OCI-M1 (cell line): ENCODE results near the gene CHL1.

ENCODE experiments used
- DNase-seq: peaks from one replicate; lab custom pipeline; 2025; lab: John Stamatoyannopoulos, UW

The CHL1 gene

DNA sequence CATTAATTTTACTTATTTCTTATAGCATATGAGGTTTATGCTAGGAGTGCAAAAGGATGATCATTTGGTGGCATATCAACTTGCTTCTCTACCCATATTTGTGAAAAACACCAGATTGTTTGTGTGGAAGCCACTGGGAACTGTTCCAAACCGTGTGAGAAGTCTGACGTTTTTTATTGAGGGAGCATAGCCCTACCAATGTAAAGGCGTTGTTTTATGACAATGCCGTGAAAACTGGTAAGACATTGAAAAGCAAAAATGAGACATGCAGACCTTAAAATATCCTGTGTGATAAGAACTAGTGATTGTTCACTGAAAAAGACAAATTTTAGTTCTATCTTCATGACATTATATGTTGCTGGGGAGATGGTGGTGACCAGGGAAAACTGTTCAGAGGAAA, 87.8 kb downstream of the CHL1 start:
- no peak for DNase-seq

DNA sequence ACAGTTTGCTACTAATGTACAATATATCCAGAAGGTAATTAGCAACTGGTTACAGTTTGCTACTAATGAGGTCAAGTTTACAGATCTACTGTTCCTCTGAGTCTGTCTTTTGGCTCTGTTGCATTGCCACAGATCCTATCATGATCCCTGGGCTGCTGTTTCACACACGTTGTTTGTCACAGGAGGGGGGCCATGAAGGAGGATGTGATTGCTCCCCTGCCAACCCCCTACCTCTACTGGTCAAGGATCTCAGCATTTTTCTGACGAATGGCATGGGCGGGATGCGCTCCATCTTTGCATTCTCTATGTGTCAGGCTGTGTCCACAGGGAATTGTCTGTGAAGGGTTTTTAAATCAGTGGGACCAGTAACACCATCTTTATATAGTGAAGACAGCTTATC, 91.9 kb downstream of the CHL1 start:
- DNase-seq = no peak

DNA sequence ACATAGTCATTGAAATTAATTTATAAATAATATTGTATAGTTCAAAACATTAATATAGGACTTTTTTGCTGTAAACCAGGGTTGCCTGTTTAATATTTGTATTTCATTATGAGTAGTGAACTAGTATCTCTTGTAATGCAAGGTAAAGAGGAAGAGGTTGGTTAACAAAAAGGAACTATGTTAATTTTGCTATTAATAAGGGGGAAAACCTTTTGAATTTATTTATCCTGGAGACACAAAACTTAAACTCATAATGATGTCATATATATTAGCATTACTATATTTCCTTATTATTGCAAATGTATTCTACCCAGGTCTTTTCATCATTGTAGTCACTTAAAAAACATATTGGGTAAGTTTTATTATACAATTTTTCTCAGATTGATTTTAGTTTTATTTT, 94.5 kb downstream of the CHL1 start:
- DNase-seq = no peak

DNA sequence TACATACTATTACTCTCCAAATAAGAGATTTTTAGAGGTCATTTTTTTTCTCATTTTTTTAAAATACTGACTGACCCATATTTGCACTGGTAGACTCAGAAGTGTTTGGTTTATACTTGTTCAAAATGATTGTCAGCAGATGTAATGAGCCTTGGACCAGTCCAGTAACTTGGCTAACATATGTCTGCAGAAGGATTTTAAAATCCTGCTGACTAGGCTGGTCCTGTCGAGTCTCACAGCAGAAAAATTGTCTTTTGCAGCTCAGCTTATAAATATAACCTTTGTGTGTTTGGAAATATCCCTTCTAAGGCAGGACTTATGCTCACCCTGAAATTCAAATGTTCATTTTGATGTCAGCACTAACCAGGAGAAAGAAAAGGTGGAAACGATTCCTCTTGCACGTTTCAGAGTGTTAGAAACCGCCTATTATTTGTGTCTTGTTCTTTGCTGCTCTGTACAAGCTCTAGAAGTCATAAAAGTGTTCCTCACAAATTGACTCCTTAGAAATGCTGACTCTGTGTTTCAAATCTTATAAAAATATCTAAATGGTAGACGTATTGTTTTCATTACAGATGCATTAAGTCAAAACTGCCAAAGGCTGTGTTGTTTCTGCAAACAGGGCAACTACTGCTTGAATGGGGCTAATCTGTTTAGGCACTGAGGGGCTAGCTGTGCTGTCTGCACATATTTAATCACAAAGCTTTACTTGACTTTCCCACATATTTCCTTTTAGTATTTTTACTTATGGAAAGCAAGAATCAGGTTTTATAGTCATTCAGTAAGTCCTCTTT, 95.3 kb downstream of the CHL1 start:
- no peak for DNase-seq

DNA sequence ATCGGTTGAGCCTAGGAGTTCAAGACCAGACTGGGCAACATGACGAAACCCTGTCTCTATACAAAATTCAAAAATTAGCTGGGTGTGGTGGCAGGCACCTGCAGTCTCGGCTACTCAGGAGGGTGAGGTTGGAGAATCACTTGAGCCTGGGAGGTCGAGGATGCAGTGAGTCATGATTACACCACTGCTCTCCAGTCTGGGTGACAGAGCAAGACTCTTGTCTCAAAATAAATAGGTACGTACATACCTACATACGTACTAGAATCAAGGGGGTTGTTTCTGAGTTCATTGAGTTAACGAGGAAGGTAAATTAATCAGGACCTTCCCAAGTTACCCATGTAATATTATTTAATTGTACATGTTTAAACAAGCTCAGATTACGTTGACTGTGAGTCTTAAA, 97.5 kb downstream of the CHL1 start:
- DNase-seq = no peak

DNA sequence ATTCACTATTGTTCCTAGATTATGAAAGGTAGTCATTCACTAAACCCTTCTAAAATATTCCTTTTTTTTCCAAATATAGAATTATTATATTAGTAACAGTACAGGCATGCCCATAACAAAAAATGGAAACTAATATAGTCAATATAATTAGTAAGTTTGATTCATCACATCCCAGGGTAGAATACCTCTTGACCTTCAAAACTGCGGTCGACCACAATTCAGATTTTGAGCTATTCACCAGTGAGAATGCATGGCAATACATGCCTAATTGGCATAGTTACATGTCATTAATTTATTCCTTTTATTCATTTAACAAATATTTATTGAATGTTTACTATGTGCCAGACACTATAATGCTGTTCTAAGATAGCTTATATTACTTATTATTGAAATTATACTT, 98.0 kb downstream of the CHL1 start:
- DNase-seq = no peak

DNA sequence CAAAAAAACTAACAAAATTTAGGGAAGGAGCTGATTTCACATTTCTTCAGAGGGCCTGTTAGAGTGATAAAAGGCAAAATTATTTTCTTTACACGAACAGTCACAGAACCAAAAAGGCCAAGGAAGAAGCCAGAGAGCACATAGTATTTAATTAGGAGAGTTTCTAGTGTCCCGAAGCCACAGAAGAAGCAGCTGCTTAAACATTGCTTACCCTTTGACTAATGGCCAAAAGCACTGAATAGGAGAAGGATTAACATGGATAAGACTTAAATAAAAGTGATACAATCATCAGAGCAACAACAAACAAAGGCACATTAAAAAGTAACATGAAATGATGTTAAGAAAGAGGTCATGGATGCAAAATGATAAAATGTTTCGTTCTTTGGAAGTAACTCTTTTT, 98.6 kb downstream of the CHL1 start:
- DNase-seq = no peak

DNA sequence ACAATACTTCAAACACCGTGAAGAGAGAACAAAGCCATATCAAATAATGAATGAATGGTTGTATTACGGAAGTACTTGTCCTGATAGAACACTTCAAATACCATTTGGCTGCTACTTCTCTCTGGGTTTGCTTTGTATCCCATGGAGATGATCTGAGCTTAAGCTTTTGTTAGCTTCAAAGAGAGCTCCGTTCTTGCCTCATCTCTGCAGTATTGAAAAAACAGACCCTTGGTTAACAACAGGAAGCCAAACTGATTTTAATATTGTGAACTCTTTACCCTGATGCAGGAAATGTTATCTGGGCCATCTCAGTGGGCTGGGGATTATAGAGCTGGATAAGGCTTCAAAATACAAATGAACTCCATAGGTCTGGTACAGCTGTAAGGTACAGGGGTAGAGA, 101.0 kb downstream of the CHL1 start:
- no peak for DNase-seq

DNA sequence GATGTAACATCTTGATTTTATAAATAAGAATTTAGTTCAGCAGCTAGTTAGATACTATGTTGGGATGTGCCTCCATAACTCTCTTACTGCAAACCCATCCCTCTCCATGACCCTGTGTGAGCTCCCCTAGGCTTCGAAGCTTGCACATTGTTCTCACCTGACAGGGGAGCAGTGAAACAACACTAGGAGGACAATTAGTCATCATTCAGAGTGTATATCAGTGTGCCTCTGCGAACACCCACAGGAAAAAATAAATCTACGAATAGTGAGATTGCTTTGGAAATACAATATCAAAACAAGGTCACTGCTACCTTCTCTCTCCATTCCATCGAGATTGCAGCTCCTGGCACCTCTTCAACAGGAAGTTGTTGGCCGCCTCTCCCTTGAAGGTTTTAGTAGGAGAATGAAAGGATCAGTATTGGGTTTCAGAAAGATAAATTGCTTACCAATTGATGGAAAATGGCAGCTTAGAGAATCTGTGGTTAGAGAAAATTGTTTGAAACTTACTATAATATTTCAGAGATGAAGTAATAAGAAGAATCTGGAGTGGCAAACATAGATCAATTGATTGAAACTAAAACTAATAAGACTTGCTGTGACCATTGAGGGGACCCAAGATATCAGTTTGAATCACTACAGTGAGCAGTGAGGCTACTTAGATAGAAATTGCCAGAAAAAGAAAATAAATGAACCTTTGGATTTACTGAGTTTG, 103.2 kb downstream of the CHL1 start:
- no peak for DNase-seq

DNA sequence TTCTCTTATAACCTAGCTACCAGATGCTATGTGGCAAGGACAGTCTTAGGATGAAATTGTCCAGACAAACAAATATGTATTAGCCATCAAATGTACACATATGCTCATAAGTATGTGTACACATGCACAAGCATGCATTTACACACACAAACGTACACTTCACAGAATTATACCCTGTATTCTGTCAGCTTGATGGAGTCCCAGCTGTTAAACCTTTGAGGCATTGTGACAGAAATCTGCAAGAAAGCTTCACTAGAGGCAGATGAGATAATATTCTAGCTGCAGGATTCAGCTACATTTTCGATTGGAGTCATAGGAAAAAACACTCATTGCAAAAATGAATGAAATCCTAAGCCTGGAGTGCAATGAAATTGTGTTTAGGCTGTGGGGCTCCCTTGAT, 110.6 kb downstream of the CHL1 start:
- DNase-seq = no peak

DNA sequence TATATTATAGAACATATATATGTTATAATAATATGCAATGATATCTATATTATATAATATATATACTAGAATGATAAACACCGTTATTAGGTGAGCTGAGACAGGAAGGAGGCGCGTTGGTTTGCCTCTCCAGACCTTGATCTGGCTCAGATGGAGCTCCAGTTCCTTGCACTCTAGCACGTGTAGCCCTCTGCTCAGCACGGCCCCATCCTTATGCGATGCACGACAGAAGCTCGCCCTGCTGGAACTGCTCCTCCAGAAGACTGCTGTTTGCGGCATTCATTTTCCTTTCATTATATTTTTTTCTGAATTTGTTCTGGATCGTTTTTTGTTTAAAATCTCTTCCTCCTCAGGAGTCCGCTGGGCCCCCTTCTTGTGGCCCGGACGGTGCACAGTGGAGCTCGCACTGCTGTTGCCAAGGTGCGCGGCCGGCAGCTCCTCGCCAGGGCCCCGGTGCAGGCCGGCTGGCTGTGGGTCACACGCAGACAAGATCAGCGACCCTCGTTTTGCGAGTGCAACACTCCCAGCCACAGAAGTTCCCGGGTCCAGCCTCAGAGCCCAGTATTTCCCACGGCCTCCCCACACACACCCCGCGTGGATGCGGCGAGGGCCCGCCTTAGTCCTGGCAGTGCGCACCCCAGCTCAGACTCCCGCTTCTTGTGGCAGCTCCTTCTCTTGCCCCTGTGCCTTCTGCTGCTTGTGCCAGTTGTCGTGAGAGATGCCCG, 112.2 kb downstream of the CHL1 start:
- DNase-seq = no peak

DNA sequence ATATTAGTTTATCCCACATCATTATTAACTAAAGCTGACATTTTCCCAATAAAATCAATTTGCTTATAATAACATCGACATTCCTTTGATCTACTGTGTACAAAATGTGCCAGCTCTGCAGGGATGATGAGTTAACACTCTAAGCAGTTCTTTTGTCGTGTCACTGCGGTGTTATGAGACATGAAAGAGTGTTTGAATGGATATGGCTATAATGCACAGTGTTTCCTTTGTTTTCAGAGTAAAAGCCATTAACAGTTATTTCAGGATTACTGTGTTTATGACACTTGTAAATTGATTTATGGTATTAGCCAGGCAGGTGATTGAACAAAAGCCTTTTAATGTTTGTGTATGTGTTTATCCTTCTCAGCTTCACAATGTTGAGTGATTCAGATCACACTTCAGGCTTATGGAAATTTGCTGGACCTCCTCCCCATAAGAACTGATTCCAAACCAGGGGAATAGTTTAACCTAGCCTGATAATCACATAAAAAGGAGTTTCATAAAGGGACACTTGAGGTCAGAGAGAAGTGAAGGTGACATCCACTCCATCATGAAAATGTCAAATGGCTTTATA, 115.7 kb downstream of the CHL1 start:
- DNase-seq = no peak

DNA sequence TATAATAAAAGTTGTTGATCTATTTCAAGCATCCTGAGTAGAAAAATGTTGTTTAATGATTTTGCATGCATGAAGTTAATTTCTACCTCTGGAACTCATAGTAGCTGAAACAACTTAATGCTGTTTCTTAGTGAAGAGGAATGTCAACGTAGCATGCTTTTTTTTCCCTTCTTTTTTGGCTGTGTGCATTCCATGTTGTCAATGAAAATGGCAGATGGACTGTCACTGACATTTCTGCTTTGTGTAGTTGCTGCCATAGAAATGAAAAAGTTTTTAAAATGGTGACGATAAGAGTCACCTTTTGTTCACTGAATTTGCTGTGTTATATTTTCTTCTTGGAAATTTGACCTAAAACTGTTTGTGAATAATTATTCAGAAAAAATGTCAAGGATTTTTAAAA, 116.3 kb downstream of the CHL1 start:
- no peak for DNase-seq

DNA sequence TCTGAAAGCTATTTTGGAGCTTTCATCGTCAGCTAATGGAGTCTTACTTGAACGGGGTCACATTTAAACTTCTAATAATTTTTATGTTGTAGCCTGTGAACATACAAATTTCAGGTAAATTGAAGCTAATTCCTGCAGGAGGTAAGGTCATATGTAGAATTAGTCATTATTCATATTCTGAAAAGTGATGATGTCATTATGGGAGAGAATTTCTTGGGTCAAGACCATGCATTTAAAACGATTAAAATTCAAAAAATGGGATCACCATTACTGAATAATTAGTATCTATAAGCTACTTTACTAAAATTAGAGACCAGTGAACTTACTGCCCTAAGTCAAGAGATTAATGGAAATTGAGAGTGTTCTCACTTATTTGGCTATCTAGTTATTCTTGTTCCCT, 120.4 kb downstream of the CHL1 start:
- no peak for DNase-seq

DNA sequence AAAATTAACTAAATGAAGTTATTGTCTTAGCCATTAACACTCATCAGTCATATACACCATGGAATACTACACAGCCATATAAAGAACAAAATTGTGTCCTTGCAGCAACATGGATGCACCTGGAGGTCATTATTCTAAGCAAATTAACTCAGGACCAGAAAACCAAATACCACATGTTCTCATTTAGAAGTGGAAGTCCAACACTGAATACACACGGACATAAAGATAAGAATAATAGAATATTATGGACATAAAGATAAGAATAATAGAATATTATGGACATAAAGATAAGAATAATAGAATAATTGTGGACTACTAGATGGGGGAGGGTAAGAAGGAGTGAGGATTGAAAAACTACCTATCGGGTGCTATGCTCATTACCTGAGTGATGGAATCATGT, 122.3 kb downstream of the CHL1 start:
- no peak for DNase-seq

DNA sequence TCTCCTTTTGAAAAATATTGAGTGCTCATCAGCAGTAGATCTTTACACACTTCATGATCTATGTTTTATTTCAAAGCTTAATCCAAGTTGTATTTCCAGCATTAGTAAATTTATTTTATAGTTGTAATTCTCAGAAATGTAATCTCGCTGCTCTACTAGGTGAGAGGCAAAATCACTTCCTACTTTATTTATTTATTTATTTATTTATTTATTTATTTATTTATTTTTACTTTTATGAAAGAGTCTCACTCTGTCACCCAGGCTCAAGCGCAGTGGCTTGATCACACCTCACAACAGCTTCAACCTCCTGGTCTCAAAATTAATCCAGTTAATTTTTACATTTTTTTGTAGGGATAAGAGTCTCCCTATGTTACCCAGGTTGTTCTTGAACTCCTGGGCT, 127.9 kb downstream of the CHL1 start:
- DNase-seq = no peak

DNA sequence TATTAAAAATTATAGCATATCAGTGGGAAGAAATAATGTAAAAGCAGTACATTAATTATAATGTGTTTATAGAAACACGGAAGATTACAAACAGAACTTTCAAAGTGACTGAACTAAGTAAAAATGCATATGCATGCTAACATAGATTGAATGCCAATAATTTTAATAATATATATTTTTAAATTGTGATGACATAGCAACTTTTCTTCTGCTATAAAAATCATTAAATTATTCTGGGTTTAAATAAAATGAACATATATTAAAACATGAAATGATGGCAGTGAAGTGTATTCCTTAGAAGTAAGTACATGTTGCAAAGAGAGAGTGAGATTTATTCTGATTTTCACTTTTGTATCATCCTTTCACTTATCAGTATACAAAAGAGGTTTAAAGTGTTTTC, 128.9 kb downstream of the CHL1 start:
- DNase-seq = no peak

DNA sequence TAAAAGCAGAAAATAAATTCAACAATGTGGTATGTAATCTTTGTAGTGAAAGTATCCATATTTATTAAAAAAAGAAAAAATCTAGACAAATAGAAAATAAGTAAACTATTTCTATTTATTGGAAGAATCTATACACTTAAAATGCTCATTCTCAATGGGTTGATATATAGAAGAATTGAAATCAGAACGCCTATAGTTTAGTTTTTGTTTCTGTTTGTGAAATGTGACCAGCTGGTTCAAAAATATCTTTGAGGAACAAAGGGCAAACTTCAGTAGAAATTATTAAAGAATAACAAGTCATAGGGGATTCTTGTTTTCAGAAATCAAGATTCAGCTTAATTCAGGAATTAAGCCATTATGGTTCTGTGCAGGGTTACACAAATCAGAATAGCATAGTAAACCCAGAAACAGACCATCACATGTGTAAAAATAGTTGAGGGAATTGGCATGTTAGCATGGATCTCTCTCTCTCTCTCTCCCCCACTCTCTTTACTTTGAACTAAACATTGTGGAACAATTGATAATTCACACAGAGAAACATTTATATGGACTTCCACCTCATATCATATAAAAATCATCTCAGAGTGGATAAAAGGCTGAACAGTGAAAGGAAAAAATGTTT, 134.0 kb downstream of the CHL1 start:
- peak; percentile 22 for DNase-seq

DNA sequence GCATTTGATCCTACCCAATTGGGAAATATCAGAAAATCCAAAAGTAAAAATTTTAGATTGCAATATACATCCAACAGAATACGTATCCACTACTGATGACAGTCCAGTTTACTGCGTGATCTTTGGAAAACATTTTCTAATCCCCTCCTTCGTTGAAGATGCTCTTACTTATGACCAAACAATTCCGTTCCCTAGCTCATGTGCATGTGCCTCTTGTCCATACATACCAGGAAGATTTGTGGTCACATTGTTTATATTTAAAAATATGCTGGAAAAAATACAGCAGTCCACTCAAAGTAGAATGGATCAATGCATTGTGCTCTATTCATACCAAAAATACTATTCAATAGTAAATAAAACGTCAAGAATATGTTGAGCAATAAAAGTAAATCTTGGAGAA, 135.3 kb downstream of the CHL1 start:
- DNase-seq = no peak

DNA sequence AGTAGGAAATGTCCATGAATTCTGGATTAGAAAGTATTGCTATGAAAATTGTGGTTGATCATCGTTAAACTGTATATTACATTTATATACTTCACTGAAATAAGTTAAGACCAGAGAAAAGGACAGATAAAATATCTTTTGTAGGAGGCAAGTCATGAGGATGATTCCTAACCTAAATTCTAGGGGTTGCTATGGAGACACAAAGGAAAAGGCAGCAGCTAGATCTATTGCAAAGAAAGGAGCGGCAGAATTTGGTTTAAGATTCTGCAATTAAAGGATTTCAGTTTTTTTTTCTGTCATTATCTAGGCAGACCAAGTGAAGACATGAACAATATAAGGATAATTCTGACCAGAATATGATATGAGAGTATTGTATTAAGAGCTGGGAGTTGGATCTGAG, 136.1 kb downstream of the CHL1 start:
- DNase-seq = no peak

DNA sequence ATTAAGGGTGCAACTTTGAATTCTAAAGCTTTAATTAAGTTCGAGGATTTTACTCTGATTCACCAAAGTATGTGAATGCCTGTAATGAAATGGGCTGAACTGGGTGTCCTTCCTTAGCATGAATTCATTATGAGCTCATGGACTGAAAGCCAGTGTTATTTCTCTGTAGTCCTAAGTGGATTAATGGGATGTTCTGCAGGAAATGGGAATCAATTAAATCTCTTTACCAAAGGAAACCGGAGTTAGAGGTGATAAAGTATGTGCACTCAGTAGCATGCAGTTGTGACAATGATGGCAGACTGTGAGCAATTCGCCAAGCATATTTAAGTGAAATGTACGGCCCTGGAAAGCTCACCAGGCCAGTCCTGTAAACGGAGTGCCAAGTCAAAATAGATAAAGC, 138.7 kb downstream of the CHL1 start:
- DNase-seq = no peak

DNA sequence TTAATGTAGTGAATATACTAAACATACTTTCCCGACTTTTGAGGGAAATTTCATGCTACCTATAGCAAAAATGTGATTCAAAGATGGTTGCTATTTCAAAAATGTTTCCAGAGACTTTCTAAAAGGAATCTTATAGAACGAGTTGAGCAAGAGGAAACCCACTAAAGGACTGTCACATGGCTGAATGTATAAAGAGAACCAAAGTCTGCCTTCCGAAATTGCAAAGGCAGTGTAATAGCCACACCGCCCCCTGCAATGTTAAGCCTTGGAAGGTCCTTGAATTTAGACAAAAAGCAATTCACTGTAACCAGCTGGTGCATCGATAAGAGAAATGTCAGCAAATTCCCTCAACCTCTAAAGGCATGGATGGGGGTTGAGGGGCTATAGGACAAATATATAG, 142.8 kb downstream of the CHL1 start:
- no peak for DNase-seq
